ENCODE results near the gene PDE3A.

Gene PDE3A

GRCh38 chr12:20561871-20562270, 193.5 kb downstream of the PDE3A start:
- no peak for DNase-seq (ENCODE audit: low spot score)
- TF ChIP-seq CTCF (IDR thresholded peaks at IDR 0.05; ENCODE audit: extremely low read depth, insufficient read depth, missing control alignments) = no peak
- in situ Hi-C loops (cut with MboI; ENCODE audit: low pct_unique_long_range_greater_than_20kb, low sequenced_read_pairs, unreplicated experiment) = no loop called here

GRCh38 chr12:20567413-20567812, 199.1 kb downstream of the PDE3A start:
- in situ Hi-C loops (cut with MboI; ENCODE audit: low pct_unique_long_range_greater_than_20kb, low sequenced_read_pairs, unreplicated experiment) = no loop called here
- no peak for DNase-seq (ENCODE audit: low spot score)
- TF ChIP-seq CTCF (IDR thresholded peaks at IDR 0.05; ENCODE audit: extremely low read depth, insufficient read depth, missing control alignments) = no peak

- DNase-seq (ENCODE audit: low spot score) = no peak
- TF ChIP-seq CTCF (IDR thresholded peaks at IDR 0.05; ENCODE audit: extremely low read depth, insufficient read depth, missing control alignments) = no peak
- in situ Hi-C loops (cut with MboI; ENCODE audit: low pct_unique_long_range_greater_than_20kb, low sequenced_read_pairs, unreplicated experiment) = no loop called here
Observed at GRCh38 chr12:20572451-20572850, 204.1 kb downstream of the PDE3A start.

GRCh38 chr12:20576528-20576927, 208.2 kb downstream of the PDE3A start:
- DNase-seq (ENCODE audit: low spot score) = no peak
- in situ Hi-C loops (cut with MboI; ENCODE audit: low pct_unique_long_range_greater_than_20kb, low sequenced_read_pairs, unreplicated experiment) = no loop called here
- TF ChIP-seq CTCF (IDR thresholded peaks at IDR 0.05; ENCODE audit: extremely low read depth, insufficient read depth, missing control alignments) = no peak

GRCh38 chr12:20577054-20577453, 208.7 kb downstream of the PDE3A start:
- in situ Hi-C loops (cut with MboI; ENCODE audit: low pct_unique_long_range_greater_than_20kb, low sequenced_read_pairs, unreplicated experiment) = no loop called here
- DNase-seq (ENCODE audit: low spot score) = no peak
- TF ChIP-seq CTCF (IDR thresholded peaks at IDR 0.05; ENCODE audit: extremely low read depth, insufficient read depth, missing control alignments) = no peak

- TF ChIP-seq CTCF (IDR thresholded peaks at IDR 0.05; ENCODE audit: extremely low read depth, insufficient read depth, missing control alignments) = no peak
- in situ Hi-C loops (cut with MboI; ENCODE audit: low pct_unique_long_range_greater_than_20kb, low sequenced_read_pairs, unreplicated experiment) = no loop called here
- DNase-seq (ENCODE audit: low spot score) = no peak
Observed at GRCh38 chr12:20578142-20578541, 209.8 kb downstream of the PDE3A start.

GRCh38 chr12:20585055-20585625, 216.8 kb downstream of the PDE3A start:
- DNase-seq (ENCODE audit: low spot score) = no peak
- TF ChIP-seq CTCF (IDR thresholded peaks at IDR 0.05; ENCODE audit: extremely low read depth, insufficient read depth, missing control alignments) = no peak
- in situ Hi-C loops (cut with MboI; ENCODE audit: low pct_unique_long_range_greater_than_20kb, low sequenced_read_pairs, unreplicated experiment) = no loop called here
